Right lobe of liver (tissue), 4 donors: ENCODE results near the gene GPA33.

Experiments used
- POLR2A ChIP-seq: fragments of 450-650 bp; IDR thresholded peaks from one replicate; pipeline ENCODE4 v1.6.1; 2017; ENCODE audit warnings: antibody characterized with exemption, mild to moderate bottlenecking
- TF ChIP-seq, protein P1 (sequence below), 4 donors: fragments of 200-600 bp in 3 of 4; fragments of 450-650 bp in 1 of 4; IDR thresholded peaks; one replicate each; pipeline versions ENCODE4 v1.5.1 to v1.8.0; 2016 to 2022; ENCODE audit warnings: antibody characterized with exemption in 4 of 4, mild to moderate bottlenecking in 2 of 4
- donor health status: DM: no; HTN: no; CAD: no.
- donor health status: DM: no; HTN: no; CAD: no.
- donor health status: DM: no; HTN: yes; CAD: no.

DNA sequence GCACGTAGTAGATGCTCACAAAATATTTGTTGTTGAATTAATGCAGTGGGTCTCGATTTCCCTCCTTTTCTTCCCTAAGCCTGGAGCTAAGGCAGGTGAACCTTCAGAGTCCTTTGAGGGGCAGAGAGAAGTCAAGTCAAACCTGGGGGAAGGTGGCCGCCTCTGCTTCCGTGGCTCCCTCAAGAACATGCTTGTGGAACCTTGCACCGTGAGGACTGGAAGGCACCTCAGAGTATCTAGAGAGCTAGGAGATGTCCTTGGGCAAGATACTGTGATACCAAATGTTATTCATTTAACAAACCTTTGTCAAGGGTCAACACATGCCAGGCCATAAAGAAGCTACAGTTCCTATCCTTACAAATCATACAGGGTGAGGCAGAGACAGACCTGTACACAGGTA, 38.3 kb downstream of the GPA33 start:
- TF ChIP-seq, protein P1, sequence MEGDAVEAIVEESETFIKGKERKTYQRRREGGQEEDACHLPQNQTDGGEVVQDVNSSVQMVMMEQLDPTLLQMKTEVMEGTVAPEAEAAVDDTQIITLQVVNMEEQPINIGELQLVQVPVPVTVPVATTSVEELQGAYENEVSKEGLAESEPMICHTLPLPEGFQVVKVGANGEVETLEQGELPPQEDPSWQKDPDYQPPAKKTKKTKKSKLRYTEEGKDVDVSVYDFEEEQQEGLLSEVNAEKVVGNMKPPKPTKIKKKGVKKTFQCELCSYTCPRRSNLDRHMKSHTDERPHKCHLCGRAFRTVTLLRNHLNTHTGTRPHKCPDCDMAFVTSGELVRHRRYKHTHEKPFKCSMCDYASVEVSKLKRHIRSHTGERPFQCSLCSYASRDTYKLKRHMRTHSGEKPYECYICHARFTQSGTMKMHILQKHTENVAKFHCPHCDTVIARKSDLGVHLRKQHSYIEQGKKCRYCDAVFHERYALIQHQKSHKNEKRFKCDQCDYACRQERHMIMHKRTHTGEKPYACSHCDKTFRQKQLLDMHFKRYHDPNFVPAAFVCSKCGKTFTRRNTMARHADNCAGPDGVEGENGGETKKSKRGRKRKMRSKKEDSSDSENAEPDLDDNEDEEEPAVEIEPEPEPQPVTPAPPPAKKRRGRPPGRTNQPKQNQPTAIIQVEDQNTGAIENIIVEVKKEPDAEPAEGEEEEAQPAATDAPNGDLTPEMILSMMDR (IDR thresholded peaks at IDR 0.05) = no peak
- no peak for TF ChIP-seq POLR2A
